Measurements from ENCODE around the gene MOGAT2.

Gene MOGAT2

GRCh38 chr11:75781831-75782230 lies 64.2 kb downstream of the MOGAT2 start:
- no peak for DNase-seq

All from NCI-H1105 (cell line).